Measurements from ENCODE around the gene TTC28. TPM values are rescaled to one million over a fixed set of nuclear protein-coding genes. Genes with fewer than 3 reads are reported as not detected.

Gene TTC28
- total RNA-seq, 1 donor from 2014 or later: 70.8 TPM

DNA sequence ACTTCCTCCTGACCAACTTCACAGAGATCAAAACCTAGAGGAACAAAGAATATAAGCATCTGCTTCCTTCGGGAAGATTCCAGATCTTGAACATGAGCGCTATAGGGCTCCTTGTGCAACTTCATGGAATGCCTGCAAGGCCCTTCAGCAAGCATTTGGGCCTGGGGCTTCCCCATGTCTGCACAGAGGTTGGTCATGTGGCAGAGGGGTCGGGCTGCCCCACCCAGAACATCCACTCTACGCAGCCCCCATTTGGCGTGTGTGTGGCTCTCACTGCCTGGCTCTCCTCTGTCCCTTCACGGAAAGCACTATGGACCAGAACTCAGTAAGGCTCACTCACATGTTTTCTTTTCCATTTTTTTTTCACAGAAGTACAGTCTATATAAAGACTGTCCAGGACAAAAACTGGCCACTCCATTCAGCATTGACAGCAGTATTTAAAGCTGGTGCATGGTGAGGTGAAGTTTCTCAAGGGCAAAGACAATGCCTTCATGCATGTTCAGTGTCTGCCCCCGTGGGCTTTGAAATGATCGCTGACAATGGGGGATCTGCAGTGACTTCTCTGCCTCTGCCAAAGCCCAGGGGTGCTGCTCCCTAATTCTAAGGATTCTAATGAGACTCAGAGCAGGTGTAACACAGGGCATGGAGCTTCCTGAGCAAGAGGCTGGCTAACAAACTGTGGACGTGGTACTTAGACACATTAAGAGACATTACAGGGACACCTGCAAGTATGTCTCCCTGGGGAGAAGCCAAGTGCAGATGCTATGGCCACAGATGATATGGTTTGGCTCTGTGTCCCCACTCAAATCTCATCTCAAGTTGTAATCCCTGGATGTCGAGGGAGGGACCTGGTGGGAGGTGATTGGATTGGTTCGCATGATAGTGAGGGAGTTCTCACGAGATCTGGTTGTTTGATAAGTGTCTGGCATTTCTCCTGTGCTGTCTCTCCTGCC is 694.0 kb downstream of the TTC28 start:
- Mint-ChIP-seq H3K27me3 (ENCODE audit: unreplicated experiment) (peaks cover 12% of the 10 kb centered on the region), H3K4me3 (ENCODE audit: unreplicated experiment) (peak overlapping the region; percentile 71), H3K9me3 (ENCODE audit: unreplicated experiment) (no peaks in the 10 kb centered on the region), H3K27ac (ENCODE audit: unreplicated experiment) (no peak overlapping the region), H3K36me3 (ENCODE audit: low read depth, unreplicated experiment) (peaks cover 52% of the 10 kb centered on the region), H3K4me1 (ENCODE audit: unreplicated experiment) (peaks cover 6% of the 10 kb centered on the region)
- no peak for TF ChIP-seq CTCF (IDR thresholded peaks at IDR 0.05; ENCODE audit: unreplicated experiment)
- no peak for DNase-seq (ENCODE audit: low spot score)

GRCh38 chr22:27984723-27985122 is 694.9 kb downstream of the TTC28 start:
- H3K9me3 Mint-ChIP-seq (ENCODE audit: unreplicated experiment): no peaks in the 10 kb centered on the region
- no peak overlapping the region for H3K27ac Mint-ChIP-seq (ENCODE audit: unreplicated experiment)
- DNase-seq (ENCODE audit: low spot score): no peak

DNA sequence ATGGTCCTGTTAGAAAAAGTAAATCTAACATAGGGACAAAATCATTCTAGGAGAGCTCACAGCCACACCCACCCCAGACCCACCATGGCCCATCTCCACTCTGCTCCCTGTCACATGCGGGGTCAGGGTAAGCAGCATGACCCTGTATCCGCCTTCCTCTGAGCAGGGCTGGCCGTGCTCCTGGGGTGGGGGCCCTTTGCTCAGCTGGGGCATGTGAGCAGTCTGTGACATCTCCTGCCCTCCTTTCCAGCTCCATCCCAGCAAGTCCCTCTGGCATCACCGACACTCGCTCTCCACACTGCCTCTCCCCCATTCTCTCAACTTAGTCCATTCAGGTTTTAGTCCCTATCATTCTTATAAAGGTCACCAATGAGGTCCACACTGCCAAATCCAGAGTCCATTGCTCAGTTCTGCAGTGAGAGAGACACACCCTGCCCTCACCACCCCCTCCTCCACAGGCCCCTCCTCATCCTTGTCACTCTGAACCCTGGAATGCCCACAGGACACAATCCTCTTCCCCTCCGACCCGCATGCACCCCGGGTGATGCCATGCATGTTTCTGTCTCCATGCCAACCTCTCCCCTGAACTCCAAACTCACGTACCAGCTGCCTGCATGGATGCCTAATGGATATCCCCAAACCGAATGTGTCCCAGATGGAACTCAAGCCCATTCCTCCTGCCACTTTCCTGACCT is 695.5 kb downstream of the TTC28 start:
- DNase-seq (ENCODE audit: low spot score): no peak
- no peak for TF ChIP-seq CTCF (IDR thresholded peaks at IDR 0.05; ENCODE audit: unreplicated experiment)
- Mint-ChIP-seq H3K36me3 (ENCODE audit: low read depth, unreplicated experiment) (peaks cover 46% of the 10 kb centered on the region), H3K4me1 (ENCODE audit: unreplicated experiment) (peaks cover 6% of the 10 kb centered on the region), H3K9me3 (ENCODE audit: unreplicated experiment) (no peaks in the 10 kb centered on the region), H3K27me3 (ENCODE audit: unreplicated experiment) (peaks cover 12% of the 10 kb centered on the region), H3K4me3 (ENCODE audit: unreplicated experiment) (peak overlapping the region; percentile 71), H3K27ac (ENCODE audit: unreplicated experiment) (peak overlapping the region; percentile 48)

More at GRCh38 chr22:27984723-27985122, 694.9 kb downstream of the TTC28 start:
- no peak for TF ChIP-seq CTCF (IDR thresholded peaks at IDR 0.05; ENCODE audit: unreplicated experiment)
- peaks cover 52% of the 10 kb centered on the region for H3K36me3 Mint-ChIP-seq (ENCODE audit: low read depth, unreplicated experiment)
- H3K4me1 Mint-ChIP-seq (ENCODE audit: unreplicated experiment): peaks cover 6% of the 10 kb centered on the region
- H3K4me3 Mint-ChIP-seq (ENCODE audit: unreplicated experiment): peak overlapping the region; percentile 71
- H3K27me3 Mint-ChIP-seq (ENCODE audit: unreplicated experiment): peaks cover 12% of the 10 kb centered on the region

GRCh38 chr22:27983361-27983791 is 696.3 kb downstream of the TTC28 start:
- H3K4me3 Mint-ChIP-seq (ENCODE audit: unreplicated experiment): peak overlapping the region; percentile 37
- no peak for TF ChIP-seq CTCF (IDR thresholded peaks at IDR 0.05; ENCODE audit: unreplicated experiment)
- H3K36me3 Mint-ChIP-seq (ENCODE audit: low read depth, unreplicated experiment): peaks cover 41% of the 10 kb centered on the region
- H3K9me3 Mint-ChIP-seq (ENCODE audit: unreplicated experiment): no peaks in the 10 kb centered on the region
- no peak overlapping the region for H3K27ac Mint-ChIP-seq (ENCODE audit: unreplicated experiment)
- peaks cover 6% of the 10 kb centered on the region for H3K4me1 Mint-ChIP-seq (ENCODE audit: unreplicated experiment)
- H3K27me3 Mint-ChIP-seq (ENCODE audit: unreplicated experiment): peaks cover 9% of the 10 kb centered on the region
- no peak for DNase-seq (ENCODE audit: low spot score)

Measured in endothelial cell (in vitro differentiated cells).